Activated CD8-positive, alpha-beta T cell treated with anti-CD3 and anti-CD28 coated beads for 36 hours (primary cell): ENCODE results near the gene PCDHGA5. TPM values are rescaled to one million over a fixed set of nuclear protein-coding genes. Genes with fewer than 3 reads are reported as not detected.
"Not testable (repeated sequence)": the region's sequence is repeated elsewhere in the genome, so short reads cannot be mapped to it uniquely, and the experiment has no call there.

Experiments
- ATAC-seq: fragments of 200-7000 bp; cut with Tn5 transposase; one replicate; pipeline ENCODE4 v1.10.0; 2021; ENCODE audit warnings: mild to moderate bottlenecking, moderate library complexity
- CTCF ChIA-PET: fragments of 350-600 bp; sonication (Branson Sonifier 250); formaldehyde crosslinking; loops from one replicate; lab custom pipeline; 2021; ENCODE audit warnings: antibody characterized with exemption; lab: Charles Lee
- POLR2A ChIA-PET: fragments of 350-600 bp; sonication (Branson Sonifier 250); formaldehyde crosslinking; loops from one replicate; lab custom pipeline; 2021; ENCODE audit warnings: antibody characterized with exemption; lab: Charles Lee
- DNase-seq: peaks from one replicate; pipeline ENCODE4 v3.0.0-alpha.2; 2020
- H3K27ac Mint-ChIP-seq: one replicate; pipeline ENCODE4 v1.8.0; 2021; ENCODE audit warnings: mild to moderate bottlenecking, mixed read lengths
- H3K27me3 Mint-ChIP-seq: one replicate; pipeline ENCODE4 v1.8.0; 2021; ENCODE audit warnings: mixed read lengths
- H3K36me3 Mint-ChIP-seq: one replicate; pipeline ENCODE4 v1.8.0; 2021; ENCODE audit warnings: low read depth, mixed read lengths
- H3K4me1 Mint-ChIP-seq: one replicate; pipeline ENCODE4 v1.8.0; 2021; ENCODE audit warnings: low read depth, mixed read lengths
- H3K4me3 Mint-ChIP-seq: one replicate; pipeline ENCODE4 v1.8.0; 2021; ENCODE audit warnings: mild to moderate bottlenecking, moderate library complexity, mixed read lengths
- H3K9me3 Mint-ChIP-seq: one replicate; pipeline ENCODE4 v1.8.0; 2021; ENCODE audit warnings: mixed read lengths
- intact Hi-C: fragments of 100-400 bp; cut with micrococcal nuclease; formaldehyde crosslinking; loops from one replicate; pipeline ENCODE4 v1.10.0; 2022
- total RNA-seq, 2 experiments: library from RNA; stranded (reverse); gene quantifications; one replicate each; pipeline ENCODE4 v1.2.3, GENCODE V29; 2021
- TF ChIP-seq, protein P1 (sequence below): fragments of 200-600 bp; IDR thresholded peaks from one replicate; pipeline ENCODE4 v1.8.0; 2022; ENCODE audit warnings: antibody characterized with exemption, mild to moderate bottlenecking

PCDHGA5 gene
- total RNA-seq, 2 experiments from 2014 or later = not detected

DNA sequence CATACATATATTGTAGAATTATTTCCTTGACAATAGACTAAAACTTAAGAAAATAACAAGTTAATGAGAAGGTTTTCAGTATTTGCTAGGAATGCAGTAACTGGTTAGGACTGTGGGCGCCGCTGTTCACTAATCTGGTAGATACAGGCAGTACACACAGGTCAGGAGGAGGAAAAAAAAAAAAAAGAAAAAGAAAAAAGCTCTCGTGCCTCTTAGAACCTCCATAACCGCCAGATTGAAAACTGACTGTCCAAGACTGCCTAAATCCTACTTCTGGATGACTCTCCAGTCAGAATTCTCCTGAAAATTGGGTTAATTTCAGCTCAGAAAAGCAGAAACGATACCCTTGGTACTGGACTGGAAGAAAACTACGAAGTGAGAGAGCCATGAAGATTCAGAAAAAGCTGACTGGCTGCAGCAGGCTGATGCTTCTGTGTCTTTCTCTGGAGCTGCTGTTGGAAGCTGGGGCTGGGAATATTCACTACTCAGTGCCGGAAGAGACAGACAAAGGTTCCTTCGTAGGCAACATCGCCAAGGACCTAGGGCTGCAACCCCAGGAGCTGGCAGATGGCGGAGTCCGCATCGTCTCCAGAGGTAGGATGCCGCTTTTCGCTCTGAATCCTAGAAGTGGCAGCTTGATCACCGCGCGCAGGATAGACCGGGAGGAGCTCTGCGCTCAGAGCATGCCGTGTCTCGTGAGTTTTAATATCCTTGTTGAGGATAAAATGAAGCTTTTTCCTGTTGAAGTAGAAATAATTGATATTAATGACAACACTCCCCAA is 33.5 kb upstream of the PCDHGA5 start, which contains the start of gene PCDHGA1:
TSS of gene PCDHGA1 (plus strand) at position 216 of the 782 bp plus-strand sequence.
- peaks cover 27% of the 10 kb centered on the region for H3K9me3 Mint-ChIP-seq
- CTCF ChIA-PET = interaction anchor here (0.8 to 3.5 kb wide), 11 partner anchors 11 to 227 kb away, joined by 3 to 36 read pairs (median 5); partner anchors contain the start of genes PCDHGA11, PCDHGA12, PCDHGA4 and PCDHGA5
- H3K27me3 Mint-ChIP-seq = peaks cover 40% of the 10 kb centered on the region
- ATAC-seq (peak; percentile 50), DNase-seq (peak; percentile 56)
- intact Hi-C loops = no loop called here
- peaks cover 16% of the 10 kb centered on the region for H3K36me3 Mint-ChIP-seq
- H3K4me3 Mint-ChIP-seq = no peak within 1 kb of the TSS
- peaks cover 4% of the 10 kb centered on the region for H3K4me1 Mint-ChIP-seq
- TF ChIP-seq, protein P1, sequence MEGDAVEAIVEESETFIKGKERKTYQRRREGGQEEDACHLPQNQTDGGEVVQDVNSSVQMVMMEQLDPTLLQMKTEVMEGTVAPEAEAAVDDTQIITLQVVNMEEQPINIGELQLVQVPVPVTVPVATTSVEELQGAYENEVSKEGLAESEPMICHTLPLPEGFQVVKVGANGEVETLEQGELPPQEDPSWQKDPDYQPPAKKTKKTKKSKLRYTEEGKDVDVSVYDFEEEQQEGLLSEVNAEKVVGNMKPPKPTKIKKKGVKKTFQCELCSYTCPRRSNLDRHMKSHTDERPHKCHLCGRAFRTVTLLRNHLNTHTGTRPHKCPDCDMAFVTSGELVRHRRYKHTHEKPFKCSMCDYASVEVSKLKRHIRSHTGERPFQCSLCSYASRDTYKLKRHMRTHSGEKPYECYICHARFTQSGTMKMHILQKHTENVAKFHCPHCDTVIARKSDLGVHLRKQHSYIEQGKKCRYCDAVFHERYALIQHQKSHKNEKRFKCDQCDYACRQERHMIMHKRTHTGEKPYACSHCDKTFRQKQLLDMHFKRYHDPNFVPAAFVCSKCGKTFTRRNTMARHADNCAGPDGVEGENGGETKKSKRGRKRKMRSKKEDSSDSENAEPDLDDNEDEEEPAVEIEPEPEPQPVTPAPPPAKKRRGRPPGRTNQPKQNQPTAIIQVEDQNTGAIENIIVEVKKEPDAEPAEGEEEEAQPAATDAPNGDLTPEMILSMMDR = no peak
- POLR2A ChIA-PET = interaction anchor here (0.6 to 1.6 kb wide), 2 partner anchors 10 to 142 kb away, joined by 3 to 8 read pairs; partner anchors contain the start of gene TAF7
- H3K27ac Mint-ChIP-seq = no peak within 1 kb of the TSS

DNA sequence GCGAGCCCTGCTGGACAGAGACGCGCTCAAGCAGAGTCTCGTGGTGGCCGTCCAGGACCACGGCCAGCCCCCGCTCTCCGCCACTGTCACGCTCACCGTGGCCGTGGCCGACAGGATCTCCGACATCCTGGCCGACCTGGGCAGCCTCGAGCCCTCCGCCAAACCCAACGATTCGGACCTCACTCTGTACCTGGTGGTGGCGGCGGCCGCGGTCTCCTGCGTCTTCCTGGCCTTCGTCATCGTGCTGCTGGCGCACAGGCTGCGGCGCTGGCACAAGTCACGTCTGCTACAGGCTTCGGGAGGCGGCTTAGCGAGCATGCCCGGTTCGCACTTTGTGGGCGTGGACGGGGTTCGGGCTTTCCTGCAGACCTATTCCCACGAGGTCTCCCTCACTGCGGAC is 31.4 kb upstream of the PCDHGA5 start:
- ATAC-seq = not testable (repeated sequence)

DNA sequence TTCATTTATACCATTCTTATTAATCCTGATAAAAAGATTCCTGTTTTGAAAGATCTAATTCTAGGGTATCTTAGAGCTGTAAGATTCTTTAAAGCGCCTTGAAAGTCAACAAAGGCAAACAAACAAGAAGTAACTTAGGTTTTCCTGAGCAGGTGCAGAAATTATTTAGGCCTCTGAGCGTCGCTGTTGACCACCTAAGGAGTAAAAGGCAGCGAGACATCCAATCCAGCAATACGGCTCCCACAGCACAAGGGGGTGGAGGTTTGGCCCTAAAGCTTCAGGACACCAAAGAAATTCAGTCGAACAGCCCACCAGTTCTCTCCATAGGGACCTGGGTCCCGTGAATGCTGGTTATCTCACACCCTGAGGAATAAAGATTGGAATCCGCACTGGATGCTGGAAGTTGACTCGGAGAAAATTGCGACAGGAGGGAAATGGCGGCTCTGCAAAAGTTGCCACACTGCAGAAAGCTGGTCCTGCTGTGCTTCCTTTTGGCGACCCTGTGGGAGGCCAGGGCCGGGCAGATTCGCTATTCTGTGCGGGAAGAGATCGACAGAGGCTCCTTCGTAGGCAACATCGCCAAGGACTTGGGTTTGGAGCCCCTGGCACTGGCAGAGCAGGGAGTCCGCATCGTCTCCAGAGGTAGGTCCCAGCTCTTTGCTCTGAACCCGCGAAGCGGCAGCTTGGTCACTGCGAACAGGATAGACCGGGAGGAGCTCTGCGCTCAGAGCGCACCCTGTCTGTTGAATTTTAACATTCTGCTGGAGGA is 25.2 kb upstream of the PCDHGA5 start, which contains the start of gene PCDHGA2:
TSS of gene PCDHGA2 (plus strand) at position 223 of the 769 bp plus-strand sequence.
- Mint-ChIP-seq H3K36me3 (peaks cover 20% of the 10 kb centered on the region), H3K27me3 (peaks cover 54% of the 10 kb centered on the region), H3K4me1 (no peaks in the 10 kb centered on the region), H3K4me3 (no peak within 1 kb of the TSS), H3K27ac (no peak within 1 kb of the TSS), H3K9me3 (peaks cover 50% of the 10 kb centered on the region)
- intact Hi-C loops = no loop called here
- POLR2A ChIA-PET = interaction anchor here (1.2 kb wide), 1 partner anchor 41 kb away, joined by 3 read pairs; no protein-coding TSS in a partner anchor
- ATAC-seq = no peak
- TF ChIP-seq, protein P1 = peak; percentile 26
- CTCF ChIA-PET = interaction anchor here (0.7 to 2.8 kb wide), 12 partner anchors 9 to 523 kb away, joined by 3 to 17 read pairs (median 3); partner anchors contain the start of genes PCDHGA10, PCDHGA11, PCDHGB1 and TAF7
- peak; percentile 37 for DNase-seq

More for the DNA sequence above, 31.4 kb upstream of the PCDHGA5 start:
- DNase-seq, intact Hi-C loops, H3K4me1 Mint-ChIP-seq, H3K4me3 Mint-ChIP-seq, POLR2A ChIA-PET, H3K27ac Mint-ChIP-seq: not testable (repeated sequence)
- Mint-ChIP-seq H3K36me3 (peaks cover 16% of the 10 kb centered on the region), H3K9me3 (peaks cover 35% of the 10 kb centered on the region), H3K27me3 (peaks cover 48% of the 10 kb centered on the region)
- CTCF ChIA-PET = interaction anchor here (1.1 to 2.7 kb wide), 3 partner anchors 11 to 17 kb away, joined by 3 to 12 read pairs (median 4); partner anchors contain the start of genes PCDHGA3, PCDHGB1 and TAF7

DNA sequence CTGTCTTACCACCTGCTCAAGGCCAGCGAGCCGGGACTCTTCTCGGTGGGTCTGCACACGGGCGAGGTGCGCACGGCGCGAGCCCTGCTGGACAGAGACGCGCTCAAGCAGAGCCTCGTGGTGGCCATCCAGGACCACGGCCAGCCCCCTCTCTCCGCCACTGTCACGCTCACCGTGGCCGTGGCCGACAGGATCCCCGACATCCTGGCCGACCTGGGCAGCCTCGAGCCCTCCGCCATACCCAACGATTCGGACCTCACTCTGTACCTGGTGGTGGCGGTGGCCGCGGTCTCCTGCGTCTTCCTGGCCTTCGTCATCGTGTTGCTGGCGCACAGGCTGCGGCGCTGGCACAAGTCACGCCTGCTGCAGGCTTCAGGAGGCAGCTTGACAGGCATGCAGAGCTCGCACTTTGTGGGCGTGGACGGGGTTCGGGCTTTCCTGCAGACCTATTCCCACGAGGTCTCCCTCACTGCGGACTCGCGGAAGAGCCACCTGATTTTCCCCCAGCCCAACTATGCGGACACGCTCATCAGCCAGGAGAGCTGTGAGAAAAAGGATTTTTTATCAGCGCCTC is 23.1 kb upstream of the PCDHGA5 start:
- H3K27me3 Mint-ChIP-seq = peaks cover 53% of the 10 kb centered on the region
- intact Hi-C loops = not testable (repeated sequence)

DNA sequence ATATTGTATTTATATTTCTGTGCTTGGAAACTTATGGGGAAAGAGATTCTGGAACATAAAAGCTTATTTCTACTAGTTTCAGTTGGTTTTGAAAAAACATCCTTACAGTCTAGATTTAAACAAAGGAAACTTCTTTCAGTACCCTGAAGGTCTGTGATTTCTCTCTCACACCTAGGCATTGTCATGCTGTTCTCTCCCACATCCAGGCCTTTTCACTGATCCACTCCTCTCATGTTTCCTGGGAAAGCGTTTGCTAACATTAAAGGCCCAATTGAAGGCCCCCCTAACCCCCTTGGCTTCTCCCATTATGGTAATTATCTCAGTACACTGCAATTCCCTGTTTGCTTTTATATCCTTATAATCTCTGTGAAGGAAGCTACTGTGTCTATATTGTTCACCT is 21.2 kb upstream of the PCDHGA5 start:
- ChIA-PET POLR2A (no interaction called here), CTCF (interaction anchor here (0.8 to 3.0 kb wide), 8 partner anchors 12 to 221 kb away, joined by 3 to 10 read pairs (median 4); partner anchors contain the start of genes PCDHGA1, PCDHGA6, PCDHGB2 and TAF7)
- Mint-ChIP-seq H3K9me3 (peaks cover 48% of the 10 kb centered on the region), H3K27ac (no peak overlapping the region), H3K4me1 (no peaks in the 10 kb centered on the region), H3K4me3 (no peak overlapping the region), H3K36me3 (peaks cover 24% of the 10 kb centered on the region), H3K27me3 (peaks cover 47% of the 10 kb centered on the region)
- no peak for DNase-seq
- ATAC-seq = no peak
- intact Hi-C loops = no loop called here
- TF ChIP-seq, protein P1 = no peak

More for the DNA sequence above, 23.1 kb upstream of the PCDHGA5 start:
- H3K4me1 Mint-ChIP-seq, DNase-seq, H3K27ac Mint-ChIP-seq, ATAC-seq, H3K4me3 Mint-ChIP-seq, POLR2A ChIA-PET: not testable (repeated sequence)
- peaks cover 24% of the 10 kb centered on the region for H3K36me3 Mint-ChIP-seq
- CTCF ChIA-PET = interaction anchor here (1.5 to 2.4 kb wide), 2 partner anchors 10 to 15 kb away, joined by 3 to 5 read pairs; partner anchors contain the start of gene PCDHGA1
- peaks cover 56% of the 10 kb centered on the region for H3K9me3 Mint-ChIP-seq
